Activated CD8-positive, alpha-beta memory T cell treated with anti-CD3 and anti-CD28 coated beads, Interleukin-2, amount 50 U/mL, for 48 hours (primary cell): ENCODE data around the gene CDC42EP1.

Experiments
- DNase-seq: peaks from one replicate; pipeline ENCODE4 v3.0.0-alpha.2; 2020

The CDC42EP1 gene

DNA sequence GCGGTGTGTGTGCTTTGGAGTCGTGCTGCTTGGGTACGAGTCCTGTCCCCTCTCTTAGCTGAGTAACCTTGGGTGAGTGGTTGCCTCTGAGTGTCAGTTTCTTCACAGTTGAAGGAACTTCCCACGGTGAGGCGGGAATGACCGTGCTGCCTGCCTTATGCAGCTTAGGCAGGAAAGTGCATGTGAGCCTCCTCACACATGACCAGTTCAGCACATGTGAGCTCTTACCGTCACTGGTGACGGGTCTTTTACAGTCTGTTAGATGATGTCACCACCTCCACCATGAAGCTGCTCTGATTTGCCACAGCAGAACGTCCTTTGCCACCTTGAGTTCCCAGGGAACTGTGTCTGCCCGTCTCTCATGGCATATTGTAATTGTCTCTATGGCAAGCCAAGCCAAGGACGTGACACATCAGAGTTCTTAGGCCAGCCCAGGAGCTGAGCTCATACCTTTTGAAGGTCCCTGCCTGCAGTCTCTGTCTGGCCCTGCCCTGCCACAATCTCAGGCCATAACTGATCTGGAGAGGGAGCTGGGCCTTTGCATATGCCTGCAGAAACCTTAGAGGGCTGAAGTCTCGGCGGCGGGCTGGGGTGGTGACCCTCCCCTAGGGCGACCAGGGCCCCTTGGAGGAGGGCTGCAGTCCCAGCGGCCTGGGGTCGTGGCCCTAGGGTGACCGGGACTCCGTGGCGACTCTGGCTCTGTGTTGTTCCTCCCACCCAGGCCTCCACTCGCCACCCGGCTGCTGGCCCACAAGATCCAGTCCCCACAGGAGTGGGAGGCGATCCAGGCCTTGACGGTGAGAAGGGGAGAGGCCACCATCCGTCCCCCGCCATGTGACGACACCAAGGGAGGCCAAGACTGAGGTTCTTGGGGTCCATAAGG, 56.2 kb downstream of the CDC42EP1 start:
- no peak for DNase-seq

DNA sequence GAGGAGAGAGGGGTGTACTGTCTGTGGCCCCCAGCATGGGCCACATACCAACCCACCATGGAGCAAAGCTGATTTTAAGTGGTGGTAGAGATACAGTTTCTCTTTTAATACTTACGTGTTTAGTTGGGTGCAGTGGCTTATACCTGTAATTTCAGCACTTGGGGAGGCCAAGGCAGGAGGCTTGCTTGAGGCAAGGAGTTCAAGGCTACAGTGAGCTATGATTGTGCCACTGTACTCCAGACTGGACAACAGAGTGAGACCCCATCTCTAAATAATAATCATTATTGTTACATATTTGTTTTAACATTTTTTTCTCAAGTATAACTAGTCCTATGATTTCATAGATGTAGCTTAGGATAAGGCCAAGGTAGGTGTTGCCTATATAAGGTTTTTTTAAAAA, 57.2 kb downstream of the CDC42EP1 start:
- no peak for DNase-seq

DNA sequence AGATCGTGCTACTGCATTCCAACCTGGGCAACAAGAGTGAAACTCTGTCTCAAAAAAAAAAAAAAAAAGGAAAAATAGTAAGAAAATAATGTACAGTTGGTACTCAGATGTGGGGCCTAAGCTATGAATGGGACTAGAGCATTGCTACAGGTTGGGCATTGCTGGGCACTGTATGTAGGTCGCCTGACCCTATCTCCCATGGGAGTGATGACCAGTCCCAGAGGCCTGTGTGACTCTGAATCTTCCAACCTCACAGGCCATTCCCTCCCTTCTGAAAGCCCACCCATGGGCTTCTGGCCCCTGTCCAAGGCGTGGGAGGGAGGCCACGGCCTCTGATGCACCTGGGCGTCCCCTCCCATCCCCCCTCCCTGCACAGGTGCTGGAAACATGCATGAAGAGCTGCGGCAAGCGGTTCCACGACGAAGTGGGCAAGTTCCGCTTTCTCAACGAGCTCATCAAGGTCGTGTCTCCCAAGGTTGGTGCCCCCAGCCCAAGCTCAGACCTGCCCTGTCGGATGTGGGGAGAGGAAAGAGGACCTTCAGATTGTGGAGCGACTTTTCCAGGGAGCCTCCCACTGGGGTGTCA, 57.9 kb downstream of the CDC42EP1 start:
- no peak for DNase-seq

DNA sequence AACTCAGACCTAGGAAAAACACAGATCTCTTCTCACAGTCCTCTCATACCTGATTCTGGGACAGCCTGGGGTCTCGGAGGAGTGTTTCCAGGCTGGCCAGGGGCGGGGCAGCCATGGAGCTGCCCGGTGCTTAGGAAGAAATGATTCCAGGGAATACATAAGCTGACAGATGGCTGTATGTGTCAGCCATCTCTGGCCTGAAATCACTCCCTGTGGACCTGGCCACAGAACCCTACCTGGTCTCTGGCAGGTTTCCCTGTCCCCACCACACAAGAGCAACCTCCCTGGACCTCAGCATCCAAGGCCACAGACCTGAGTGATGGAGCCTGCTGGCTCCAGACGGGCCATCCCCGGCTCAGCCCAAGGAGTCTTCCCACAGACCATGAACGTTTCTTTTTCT, 58.4 kb downstream of the CDC42EP1 start:
- DNase-seq: no peak
